Colonic mucosa (tissue), 4 donors: ENCODE results near the gene GRIN2A. TPM values are rescaled to one million over a fixed set of nuclear protein-coding genes. Genes with fewer than 3 reads are reported as not detected.

Source experiments
- DNase-seq: peaks from one replicate; pipeline ENCODE4 v3.0.0-alpha.2; 2020
- H3K27ac ChIP-seq: fragments of 200-600 bp; one replicate; pipeline ENCODE4 v1.8.0; 2021
- H3K27me3 ChIP-seq: fragments of 200-600 bp; one replicate; pipeline ENCODE4 v1.8.0; 2021
- H3K36me3 ChIP-seq: fragments of 200-600 bp; one replicate; pipeline ENCODE4 v1.8.0; 2021
- H3K4me1 ChIP-seq: fragments of 200-600 bp; one replicate; pipeline ENCODE4 v1.8.0; 2021; ENCODE audit warnings: mild to moderate bottlenecking
- H3K4me3 ChIP-seq: fragments of 200-600 bp; one replicate; pipeline ENCODE4 v1.8.0; 2021
- H3K9ac ChIP-seq, 2 donors: one replicate each; pipeline ENCODE4 v1.7.0; 2013; ENCODE audit warnings: control low read depth in 2 of 2, low read depth in 2 of 2, low read length in 2 of 2
- H3K9me3 ChIP-seq: fragments of 200-600 bp; one replicate; pipeline ENCODE4 v1.8.0; 2021
- intact Hi-C: fragments of 100-400 bp; cut with DNase I; formaldehyde crosslinking; loops from one replicate; pipeline ENCODE4 v1.14.1; 2022
- total RNA-seq, 2 donors: library from RNA; stranded (reverse); fragmentation: NEBNext Ultra II Directional in 1 of 2; extraction: Animal tissue kit (Norgen Biotek cat#: 25700) in 1 of 2; gene quantifications; one replicate each; pipeline ENCODE4 v1.2.1, GENCODE V29; 2021
- TF ChIP-seq, protein P1 (sequence below): fragments of 200-600 bp; IDR thresholded peaks from one replicate; pipeline ENCODE4 v1.8.0; 2022; ENCODE audit warnings: antibody characterized with exemption, mild to moderate bottlenecking
- donor health status: healthy.
- donor health status: DM: no; HTN: no; CAD: no.
- donor health status: DM: no; HTN: no; CAD: no.

The GRIN2A gene
- total RNA-seq, 2 donors from 2014 or later, result 0.15 to 0.40 TPM

- no peaks in the 10 kb centered on the region for H3K4me1 ChIP-seq
- no peaks in the 10 kb centered on the region for H3K36me3 ChIP-seq
- H3K27me3 ChIP-seq, result no peaks in the 10 kb centered on the region
- no peaks in the 10 kb centered on the region for H3K9me3 ChIP-seq
- no peak overlapping the region for H3K9ac ChIP-seq
- TF ChIP-seq, protein P1, sequence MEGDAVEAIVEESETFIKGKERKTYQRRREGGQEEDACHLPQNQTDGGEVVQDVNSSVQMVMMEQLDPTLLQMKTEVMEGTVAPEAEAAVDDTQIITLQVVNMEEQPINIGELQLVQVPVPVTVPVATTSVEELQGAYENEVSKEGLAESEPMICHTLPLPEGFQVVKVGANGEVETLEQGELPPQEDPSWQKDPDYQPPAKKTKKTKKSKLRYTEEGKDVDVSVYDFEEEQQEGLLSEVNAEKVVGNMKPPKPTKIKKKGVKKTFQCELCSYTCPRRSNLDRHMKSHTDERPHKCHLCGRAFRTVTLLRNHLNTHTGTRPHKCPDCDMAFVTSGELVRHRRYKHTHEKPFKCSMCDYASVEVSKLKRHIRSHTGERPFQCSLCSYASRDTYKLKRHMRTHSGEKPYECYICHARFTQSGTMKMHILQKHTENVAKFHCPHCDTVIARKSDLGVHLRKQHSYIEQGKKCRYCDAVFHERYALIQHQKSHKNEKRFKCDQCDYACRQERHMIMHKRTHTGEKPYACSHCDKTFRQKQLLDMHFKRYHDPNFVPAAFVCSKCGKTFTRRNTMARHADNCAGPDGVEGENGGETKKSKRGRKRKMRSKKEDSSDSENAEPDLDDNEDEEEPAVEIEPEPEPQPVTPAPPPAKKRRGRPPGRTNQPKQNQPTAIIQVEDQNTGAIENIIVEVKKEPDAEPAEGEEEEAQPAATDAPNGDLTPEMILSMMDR, result no peak
- no peak overlapping the region for H3K27ac ChIP-seq
- intact Hi-C loops, result no loop called here
- no peak for DNase-seq
- H3K4me3 ChIP-seq, result no peak overlapping the region
Measured at GRCh38 chr16:9922441-9922840, 259.8 kb downstream of the GRIN2A start.

DNA sequence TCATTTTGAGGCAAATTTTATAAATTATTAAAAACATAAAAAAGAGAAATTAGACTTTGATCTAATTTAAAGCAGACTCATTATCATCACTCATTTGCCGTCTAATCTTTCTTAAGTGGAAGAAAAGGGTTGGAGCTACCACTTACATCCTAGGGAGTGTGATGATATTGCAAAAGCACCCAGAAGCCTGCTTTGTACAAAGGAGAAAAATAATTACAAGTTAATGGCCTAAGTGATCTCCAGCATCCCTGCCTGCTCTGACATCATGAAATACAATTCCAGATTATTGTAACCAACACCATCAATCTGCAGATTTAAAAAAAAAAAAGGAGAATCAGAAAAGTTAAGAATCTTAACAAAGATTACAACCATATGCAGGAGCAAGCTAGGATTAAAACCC, 260.2 kb downstream of the GRIN2A start:
- H3K9ac ChIP-seq, result no peak overlapping the region
- H3K4me3 ChIP-seq, result no peak overlapping the region
- H3K27ac ChIP-seq, result no peak overlapping the region
- TF ChIP-seq, protein P1, result no peak
- no peak for DNase-seq
- H3K9me3 ChIP-seq, result no peaks in the 10 kb centered on the region
- no peaks in the 10 kb centered on the region for H3K36me3 ChIP-seq
- no peaks in the 10 kb centered on the region for H3K27me3 ChIP-seq
- H3K4me1 ChIP-seq, result no peaks in the 10 kb centered on the region
- intact Hi-C loops, result no loop called here

GRCh38 chr16:9919460-9919859, 262.8 kb downstream of the GRIN2A start:
- H3K27ac ChIP-seq, result no peak overlapping the region
- intact Hi-C loops, result no loop called here
- H3K27me3 ChIP-seq, result no peaks in the 10 kb centered on the region
- no peak for DNase-seq
- no peak overlapping the region for H3K4me3 ChIP-seq
- TF ChIP-seq, protein P1, result no peak
- H3K36me3 ChIP-seq, result no peaks in the 10 kb centered on the region
- H3K9ac ChIP-seq, result no peak overlapping the region
- H3K9me3 ChIP-seq, result no peaks in the 10 kb centered on the region
- no peaks in the 10 kb centered on the region for H3K4me1 ChIP-seq

GRCh38 chr16:9917691-9918090, 264.5 kb downstream of the GRIN2A start:
- DNase-seq, result no peak
- Histone ChIP-seq H3K4me3 (no peak overlapping the region), H3K36me3 (no peaks in the 10 kb centered on the region), H3K9me3 (no peaks in the 10 kb centered on the region), H3K27me3 (no peaks in the 10 kb centered on the region), H3K27ac (no peak overlapping the region), H3K4me1 (no peaks in the 10 kb centered on the region), H3K9ac (no peak overlapping the region)
- TF ChIP-seq, protein P1, result no peak
- intact Hi-C loops, result no loop called here

DNA sequence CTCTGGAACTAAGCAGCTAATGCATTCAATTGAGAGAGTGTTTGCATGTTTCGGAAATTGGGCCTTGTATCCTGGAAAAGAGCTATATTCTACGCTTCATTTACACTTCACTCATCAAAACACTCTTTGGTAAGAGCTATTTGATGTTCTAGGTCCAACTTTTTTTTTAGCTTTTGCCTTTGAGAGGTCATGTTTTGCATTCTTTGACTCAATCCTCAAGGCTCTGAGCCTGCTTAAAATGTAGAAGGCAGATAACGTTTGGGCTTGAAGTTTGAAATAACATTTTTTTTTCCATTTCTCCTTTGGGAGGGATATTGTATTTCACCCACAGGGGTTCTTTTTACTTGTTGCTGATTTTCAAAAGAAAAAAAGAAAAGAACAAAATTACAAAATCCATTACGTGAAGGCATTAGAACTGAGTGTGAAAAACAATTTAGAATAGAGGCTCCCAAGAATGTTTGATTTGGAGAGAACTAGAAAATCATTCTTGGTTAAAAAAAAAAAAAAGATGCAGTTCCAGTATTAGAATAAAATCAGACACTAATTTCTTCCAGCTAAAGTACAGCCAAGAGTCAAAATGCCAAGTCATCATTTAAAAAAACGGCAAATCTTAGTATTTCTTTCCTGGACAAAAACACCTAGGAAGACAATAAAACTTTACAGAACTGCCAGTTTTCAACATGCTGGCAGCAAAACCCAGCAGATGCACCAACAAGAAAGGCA, 268.5 kb downstream of the GRIN2A start:
- no peak overlapping the region for H3K27ac ChIP-seq
- no peaks in the 10 kb centered on the region for H3K4me1 ChIP-seq
- TF ChIP-seq, protein P1, result no peak
- H3K27me3 ChIP-seq, result no peaks in the 10 kb centered on the region
- no peaks in the 10 kb centered on the region for H3K36me3 ChIP-seq
- H3K4me3 ChIP-seq, result no peak overlapping the region
- no peaks in the 10 kb centered on the region for H3K9me3 ChIP-seq
- no peak for DNase-seq
- H3K9ac ChIP-seq, result no peak overlapping the region
- intact Hi-C loops, result no loop called here
